ENCODE results near the gene MAD1L1. TPM values are rescaled to one million over a fixed set of nuclear protein-coding genes. Genes with fewer than 3 reads are reported as not detected.

Gene MAD1L1
- total RNA-seq, 1 donor from 2014 or later: 16.2 TPM

GRCh38 chr7:1852517-1853430, 380.0 kb downstream of the MAD1L1 start:
- Histone ChIP-seq H3K27ac (replicated peaks) (no peak overlapping the region), H3K9me3 (replicated peaks) (no peaks in the 10 kb centered on the region), H3K4me3 (no peak overlapping the region), H3K27me3 (ENCODE audit: low read depth) (no peaks in the 10 kb centered on the region), H3K36me3 (no peaks in the 10 kb centered on the region), H3K4me1 (no peaks in the 10 kb centered on the region)
- intact Hi-C loops (cut with micrococcal nuclease): no loop called here
- DNase-seq: peak; percentile 12
- TF ChIP-seq CTCF (IDR thresholded peaks at IDR 0.05; ENCODE audit: borderline replicate concordance): no peak

GRCh38 chr7:1851721-1852516, 380.8 kb downstream of the MAD1L1 start:
- no peak overlapping the region for H3K27ac ChIP-seq (replicated peaks)
- H3K36me3 ChIP-seq: no peaks in the 10 kb centered on the region
- no peak overlapping the region for H3K4me3 ChIP-seq
- intact Hi-C loops (cut with micrococcal nuclease): no loop called here
- TF ChIP-seq CTCF (IDR thresholded peaks at IDR 0.05; ENCODE audit: borderline replicate concordance): no peak
- H3K4me1 ChIP-seq: no peaks in the 10 kb centered on the region
- DNase-seq: no peak
- no peaks in the 10 kb centered on the region for H3K9me3 ChIP-seq (replicated peaks)
- H3K27me3 ChIP-seq (ENCODE audit: low read depth): no peaks in the 10 kb centered on the region

GRCh38 chr7:1850976-1851571, 381.7 kb downstream of the MAD1L1 start:
- Histone ChIP-seq H3K4me1 (no peaks in the 10 kb centered on the region), H3K9me3 (replicated peaks) (no peaks in the 10 kb centered on the region), H3K4me3 (no peak overlapping the region), H3K27ac (replicated peaks) (no peak overlapping the region), H3K36me3 (no peaks in the 10 kb centered on the region), H3K27me3 (ENCODE audit: low read depth) (no peaks in the 10 kb centered on the region)
- DNase-seq: no peak
- intact Hi-C loops (cut with micrococcal nuclease): no loop called here
- no peak for TF ChIP-seq CTCF (IDR thresholded peaks at IDR 0.05; ENCODE audit: borderline replicate concordance)

GRCh38 chr7:1850111-1850975, 382.4 kb downstream of the MAD1L1 start:
- Histone ChIP-seq H3K4me1 (no peaks in the 10 kb centered on the region), H3K4me3 (no peak overlapping the region), H3K27me3 (ENCODE audit: low read depth) (no peaks in the 10 kb centered on the region), H3K27ac (replicated peaks) (no peak overlapping the region), H3K36me3 (no peaks in the 10 kb centered on the region), H3K9me3 (replicated peaks) (no peaks in the 10 kb centered on the region)
- DNase-seq: no peak
- intact Hi-C loops (cut with micrococcal nuclease): no loop called here
- TF ChIP-seq CTCF (IDR thresholded peaks at IDR 0.05; ENCODE audit: borderline replicate concordance): no peak

Measured in left ventricle myocardium inferior (tissue), 1 donor.